SK-N-SH (cell line): ENCODE measurements around the gene TDRD9. TPM values are rescaled to one million over a fixed set of nuclear protein-coding genes. Genes with fewer than 3 reads are reported as not detected.
A peak's percentile ranks its signal among the peaks of the same experiment; 100 is the strongest.

ENCODE experiments used
- CTCF ChIA-PET: fragments of 300-600, 350-600 bp; formaldehyde crosslinking; extraction: SDS; loops from one replicate; lab custom pipeline; 2021; lab: Yijun Ruan, JAX
- POLR2A ChIA-PET: fragments of 350-600 bp; sonication (Branson Sonifier 250); formaldehyde crosslinking; extraction: SDS; loops from one replicate; lab custom pipeline; 2020; ENCODE audit warnings: antibody characterized with exemption, inconsistent platforms; lab: Yijun Ruan, JAX
- DNase-seq: peaks from one replicate; pipeline ENCODE4 v3.0.0; 2012
- H2AFZ ChIP-seq: fragments of 200-600 bp; sonication (generic); 2 replicates; pipeline ENCODE4 v1.8.1; 2016; ENCODE audit warnings: antibody characterized with exemption, mild to moderate bottlenecking, low read depth
- H3F3A ChIP-seq: fragments of 200-600 bp; sonication (generic); replicated peaks from 2 replicates; pipeline ENCODE3; 2016; ENCODE audit warnings: antibody characterized with exemption, mild to moderate bottlenecking; ENCODE audit not compliant: insufficient read depth
- H3K27ac ChIP-seq, 2 experiments: fragments of 200-500 bp in 1 of 2; fragments of 200-600 bp in 1 of 2; sonication (Bioruptor generic) in 1 of 2; sonication (generic), shearing (Covaris generic) in 1 of 2; 2 replicates each; pipeline versions ENCODE4 v1.5.1 to v1.6.1; 2014 to 2016; ENCODE audit warnings: low read depth in 2 of 2, inconsistent platforms in 1 of 2, low read length in 1 of 2, mild to moderate bottlenecking in 1 of 2, mixed read lengths in 1 of 2
- H3K27me3 ChIP-seq: fragments of 200-600 bp; sonication (generic), shearing (Covaris generic); 2 replicates; pipeline ENCODE4 v1.6.1; 2016; ENCODE audit warnings: mixed run types; ENCODE audit not compliant: insufficient read depth
- H3K36me3 ChIP-seq, 2 experiments: fragments of 200-500 bp in 1 of 2; fragments of 200-600 bp in 1 of 2; sonication (Bioruptor generic) in 1 of 2; sonication (generic) in 1 of 2; replicated peaks in 1 of 2; 2 replicates each; pipeline versions ENCODE3 to v1.5.1; 2014 to 2016; ENCODE audit warnings: low read length in 1 of 2, mild to moderate bottlenecking in 1 of 2; ENCODE audit not compliant: insufficient read depth in 2 of 2, control insufficient read depth in 1 of 2
- H3K4me1 ChIP-seq, 2 experiments: fragments of 200-500 bp in 1 of 2; fragments of 200-600 bp in 1 of 2; sonication (Bioruptor generic) in 1 of 2; sonication (generic), shearing (Covaris generic) in 1 of 2; 2 replicates each; pipeline versions ENCODE4 v1.5.1 to v1.6.1; 2014 to 2016; ENCODE audit warnings: low read depth in 1 of 2, low read length in 1 of 2, mixed run types in 1 of 2; ENCODE audit not compliant: insufficient read depth in 2 of 2, control insufficient read depth in 1 of 2
- H3K4me2 ChIP-seq: fragments of 200-600 bp; sonication (generic), shearing (Covaris generic); 2 replicates; pipeline ENCODE4 v1.6.1; 2017; ENCODE audit warnings: mixed run types
- H3K4me3 ChIP-seq, 2 experiments: fragments of 200-500 bp in 1 of 2; fragments of 200-600 bp in 1 of 2; sonication (Bioruptor generic) in 1 of 2; sonication (generic), shearing (Covaris generic) in 1 of 2; 2 replicates each; pipeline versions ENCODE4 v1.5.1 to v1.8.1; 2014 to 2016; ENCODE audit warnings: low read depth in 2 of 2, inconsistent platforms in 1 of 2, low read length in 1 of 2, mild to moderate bottlenecking in 1 of 2, mixed read lengths in 1 of 2, moderate library complexity in 1 of 2
- H3K79me2 ChIP-seq: fragments of 200-600 bp; sonication (generic); 2 replicates; pipeline ENCODE4 v1.8.1; 2017; ENCODE audit warnings: mild to moderate bottlenecking; ENCODE audit not compliant: insufficient read depth
- H3K9ac ChIP-seq: fragments of 200-600 bp; sonication (generic); 2 replicates; pipeline ENCODE4 v1.6.1; 2017; ENCODE audit warnings: mixed run types
- H3K9me2 ChIP-seq: fragments of 200-600 bp; sonication (generic); 2 replicates; pipeline ENCODE4 v1.6.1; 2017; ENCODE audit warnings: mixed run types
- H3K9me3 ChIP-seq: fragments of 200-600 bp; sonication (generic); 2 replicates; pipeline ENCODE4 v1.6.1; 2017; ENCODE audit warnings: mixed run types, mild to moderate bottlenecking, moderate library complexity
- H4K20me1 ChIP-seq: fragments of 200-600 bp; sonication (generic); 2 replicates; pipeline ENCODE4 v1.6.1; 2017; ENCODE audit warnings: mild to moderate bottlenecking, mixed run types; ENCODE audit not compliant: insufficient read depth
- CHD2 ChIP-seq: fragments of 150-350 bp; IDR thresholded peaks from 2 replicates; pipeline ENCODE4 v1.6.1; 2018; ENCODE audit warnings: low read length; ENCODE audit not compliant: partially characterized antibody
- EZH2phosphoT487 ChIP-seq: fragments of 200-600 bp; sonication (generic); IDR thresholded peaks from 2 replicates; pipeline ENCODE4 v1.6.1; 2017; ENCODE audit warnings: low read depth, mixed run types, mild to moderate bottlenecking, antibody characterized with exemption, moderate library complexity, borderline replicate concordance
- FOXJ3 ChIP-seq: sonication (generic); formaldehyde crosslinking; IDR thresholded peaks from 2 replicates; pipeline ENCODE4 v1.5.1; 2020; ENCODE audit warnings: mild to moderate bottlenecking, missing genetic modification reagents
- JUND ChIP-seq: IDR thresholded peaks from 2 replicates; pipeline ENCODE4 v1.4.0; 2012
- MXI1 ChIP-seq: IDR thresholded peaks from 2 replicates; pipeline ENCODE4 v1.6.1; 2012; ENCODE audit warnings: mild to moderate bottlenecking, low read depth, low read length, improper control_type of control experiment
- NRF1 ChIP-seq: IDR thresholded peaks from 2 replicates; pipeline ENCODE4 v1.6.1; 2012; ENCODE audit warnings: low read depth, mild to moderate bottlenecking, low read length
- POLR2AphosphoS5 ChIP-seq: IDR thresholded peaks from 2 replicates; pipeline ENCODE4 v1.6.1; 2012; ENCODE audit warnings: low read depth, low read length
- RAD21 ChIP-seq: IDR thresholded peaks from 2 replicates; pipeline ENCODE4 v1.6.1; 2012; ENCODE audit warnings: mild to moderate bottlenecking, low read length
- RCOR1 ChIP-seq: fragments of 150-350 bp; IDR thresholded peaks from 2 replicates; pipeline ENCODE4 v1.6.1; 2017; ENCODE audit warnings: antibody characterized with exemption, low read length
- SMC3 ChIP-seq: IDR thresholded peaks from 2 replicates; pipeline ENCODE4 v1.6.1; 2012; ENCODE audit warnings: low read depth, low read length, improper control_type of control experiment
- WGBS: methylation state at CpG from one replicate; pipeline ENCODE4 v1.1.6; 2017; ENCODE audit warnings: low lambda C conversion rate; 5-methylcytosine and 5-hydroxymethylcytosine counted together
- polyA plus RNA-seq, 3 experiments: library from polyadenylated mRNA; depleted of rRNA; stranded (reverse); fragments of >200 nt; gene quantifications; 2 replicates each; pipeline ENCODE4 v1.2.3, GENCODE V29; 2012
- TF ChIP-seq, protein P1 (sequence below): fragments of 200-600 bp; sonication (generic); IDR thresholded peaks from 2 replicates; pipeline ENCODE4 v1.6.1; 2017; ENCODE audit warnings: antibody characterized with exemption, mild to moderate bottlenecking, moderate library complexity

TDRD9 gene
- polyA plus RNA-seq, 1 of the 3 experiments (the other 2 are of a cell fraction) = not detected

DNA sequence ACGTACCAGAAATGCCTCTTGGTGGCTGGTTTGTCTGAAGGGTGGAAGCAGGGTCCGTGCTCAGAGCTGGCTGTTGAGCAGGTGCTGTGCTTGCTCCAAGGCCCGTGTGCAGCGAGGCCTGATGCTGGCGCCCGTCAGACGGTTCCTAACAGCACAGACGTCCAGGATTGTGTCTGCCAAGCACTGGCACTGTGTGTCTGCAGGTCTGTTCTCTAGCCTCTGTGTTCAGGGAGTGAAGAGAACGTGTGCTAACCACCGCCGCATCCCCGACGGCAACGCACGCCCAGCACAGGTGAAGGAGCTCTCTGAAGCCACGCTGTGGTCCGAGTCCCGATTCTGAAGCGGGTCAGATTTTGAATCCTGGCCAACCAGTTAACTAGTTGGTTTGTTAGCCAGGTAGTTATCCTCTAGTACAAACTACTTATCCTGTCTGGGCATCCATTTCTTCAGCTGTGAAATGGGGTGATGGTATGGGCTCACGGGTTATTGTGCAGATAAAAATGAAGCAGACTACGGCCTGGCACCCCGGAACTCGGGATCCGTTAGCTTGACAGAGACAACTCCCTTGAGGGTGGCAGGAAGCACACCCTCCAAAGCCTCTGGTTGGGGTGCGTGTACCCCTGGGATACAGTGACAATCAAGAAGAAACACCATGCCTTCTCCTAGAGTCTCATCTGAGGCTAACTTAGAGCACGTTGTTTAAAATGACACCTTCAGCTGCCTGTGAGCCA is 18.6 kb upstream of the TDRD9 start:
- no peaks in the 10 kb centered on the region for H3K9me3 ChIP-seq
- peaks cover 0 to 19% of the 10 kb centered on the region in 2 experiments; a peak in 1 of 4 replicates for H3K4me1 ChIP-seq
- no peaks in the 10 kb centered on the region for H3K9me2 ChIP-seq
- ChIA-PET CTCF (interaction anchor here (0.5 to 14.5 kb wide), 37 partner anchors 9 to 338 kb away, joined by 3 to 197 read pairs (median 5); partner anchors contain the start of gene RD3L), POLR2A (no interaction called here)
- peaks cover 19 to 26% of the 10 kb centered on the region in 2 experiments for H3K36me3 ChIP-seq
- no peak for DNase-seq
- H3K27ac ChIP-seq = no peak overlapping the region
- no peaks in the 10 kb centered on the region for H3F3A ChIP-seq
- 0 out of 2 replicates have a peak overlapping the region, but pooled peaks have one; percentile 23 for H3K4me2 ChIP-seq
- WGBS = 90% methylated on average over 25 of the region's 26 CpGs
- H3K79me2 ChIP-seq = no peaks in the 10 kb centered on the region; the same call in 1 of the 2 replicates
- H4K20me1 ChIP-seq = no peaks in the 10 kb centered on the region
- H3K4me3 ChIP-seq = peak overlapping the region in 1 of 2 experiments; percentile 25; a peak in 1 of 4 replicates
- no peak overlapping the region for H2AFZ ChIP-seq
- TF ChIP-seq EZH2phosphoT487 (no peak), NRF1 (no peak)
- H3K27me3 ChIP-seq = no peaks in the 10 kb centered on the region
- no peak overlapping the region for H3K9ac ChIP-seq

DNA sequence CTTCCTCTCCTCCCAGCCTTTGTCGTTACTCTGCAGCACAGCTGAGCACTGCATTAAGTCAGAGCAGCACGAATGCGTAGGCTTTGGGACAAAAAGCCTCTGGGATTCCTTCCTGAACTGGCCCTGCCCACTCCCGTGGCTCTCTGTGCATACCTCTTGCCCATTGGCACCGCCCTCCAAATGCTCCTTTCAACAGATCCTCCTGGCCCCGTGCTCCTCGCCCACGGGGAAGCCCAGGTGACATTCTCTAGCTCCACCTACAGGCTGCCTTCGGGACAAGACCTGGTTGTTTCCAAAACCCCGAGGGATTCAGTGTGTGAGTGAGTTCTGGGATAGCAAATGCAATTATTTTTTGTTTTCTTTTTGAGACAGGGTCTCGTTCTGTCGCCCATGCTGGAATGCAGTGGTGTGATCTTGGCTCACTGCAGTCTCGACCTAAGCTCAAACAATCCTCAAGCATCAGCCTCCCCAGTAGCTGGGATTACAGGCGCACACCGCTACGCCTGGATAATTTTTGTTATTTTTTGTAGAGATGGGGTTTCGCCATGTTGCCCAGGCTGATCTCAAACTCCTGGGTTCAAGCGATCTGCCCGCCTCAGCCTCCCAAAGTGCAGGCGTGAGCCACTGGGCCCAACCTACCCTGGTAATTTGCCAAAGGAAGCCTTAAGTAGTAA is 17.9 kb upstream of the TDRD9 start:
- H3K4me3 ChIP-seq = peak overlapping the region in 1 of 2 experiments; percentile 25; a peak in 1 of 4 replicates
- whole genome bisulfite sequencing = 40% methylated on average over 20 of the region's 20 CpGs
- H3K36me3 ChIP-seq = peaks cover 26% of the 10 kb centered on the region in 2 experiments
- H3K4me2 ChIP-seq = 0 out of 2 replicates have a peak overlapping the region, but pooled peaks have one; percentile 23
- peaks cover 7% of the 10 kb centered on the region for H3K79me2 ChIP-seq
- no peak overlapping the region for H3K9ac ChIP-seq
- TF ChIP-seq POLR2AphosphoS5 (0 out of 2 replicates have a peak, but pooled peaks have one; percentile 15), FOXJ3 (CRISPR knock-in tag) (no peak), RAD21 (peak; percentile 92), SMC3 (peak; percentile 85), JUND (no peak), MXI1 (peak; percentile 60; the same call in 1 of the 2 replicates), CHD2 (peak; percentile 45), RCOR1 (0 out of 2 replicates have a peak, but pooled peaks have one; percentile 25)
- TF ChIP-seq, protein P1, sequence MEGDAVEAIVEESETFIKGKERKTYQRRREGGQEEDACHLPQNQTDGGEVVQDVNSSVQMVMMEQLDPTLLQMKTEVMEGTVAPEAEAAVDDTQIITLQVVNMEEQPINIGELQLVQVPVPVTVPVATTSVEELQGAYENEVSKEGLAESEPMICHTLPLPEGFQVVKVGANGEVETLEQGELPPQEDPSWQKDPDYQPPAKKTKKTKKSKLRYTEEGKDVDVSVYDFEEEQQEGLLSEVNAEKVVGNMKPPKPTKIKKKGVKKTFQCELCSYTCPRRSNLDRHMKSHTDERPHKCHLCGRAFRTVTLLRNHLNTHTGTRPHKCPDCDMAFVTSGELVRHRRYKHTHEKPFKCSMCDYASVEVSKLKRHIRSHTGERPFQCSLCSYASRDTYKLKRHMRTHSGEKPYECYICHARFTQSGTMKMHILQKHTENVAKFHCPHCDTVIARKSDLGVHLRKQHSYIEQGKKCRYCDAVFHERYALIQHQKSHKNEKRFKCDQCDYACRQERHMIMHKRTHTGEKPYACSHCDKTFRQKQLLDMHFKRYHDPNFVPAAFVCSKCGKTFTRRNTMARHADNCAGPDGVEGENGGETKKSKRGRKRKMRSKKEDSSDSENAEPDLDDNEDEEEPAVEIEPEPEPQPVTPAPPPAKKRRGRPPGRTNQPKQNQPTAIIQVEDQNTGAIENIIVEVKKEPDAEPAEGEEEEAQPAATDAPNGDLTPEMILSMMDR = peak; percentile 80
- no peaks in the 10 kb centered on the region for H3K27me3 ChIP-seq
- ChIA-PET CTCF (interaction anchor here (0.5 to 14.5 kb wide), 41 partner anchors 10 to 339 kb away, joined by 3 to 197 read pairs (median 5); partner anchors contain the start of gene RD3L), POLR2A (no interaction called here)
- H4K20me1 ChIP-seq = no peaks in the 10 kb centered on the region
- peaks cover 0 to 16% of the 10 kb centered on the region in 2 experiments; a peak in 1 of 4 replicates for H3K4me1 ChIP-seq
- no peak overlapping the region for H3K27ac ChIP-seq
- peak; percentile 83 for DNase-seq
- no peaks in the 10 kb centered on the region for H3K9me3 ChIP-seq
- no peaks in the 10 kb centered on the region for H3F3A ChIP-seq
- H3K9me2 ChIP-seq = no peaks in the 10 kb centered on the region
- no peak overlapping the region for H2AFZ ChIP-seq
